Upper lobe of right lung (tissue), 1 donor: ENCODE data around the gene ERC1. TPM values are rescaled to one million over a fixed set of nuclear protein-coding genes. Genes with fewer than 3 reads are reported as not detected.
"Not testable (repeated sequence)": the region's sequence is repeated elsewhere in the genome, so short reads cannot be mapped to it uniquely, and the experiment has no call there.

Experiments used
- ATAC-seq: fragments of 200-7000 bp; cut with Tn5 transposase; one replicate; pipeline ENCODE4 v1.9.1; 2020; ENCODE audit warnings: mild to moderate bottlenecking, moderate library complexity
- DNase-seq: peaks from one replicate; pipeline ENCODE4 v3.0.0-alpha.2; 2020
- H3K27ac ChIP-seq: fragments of 200-600 bp; one replicate; pipeline ENCODE4 v1.8.0; 2022
- H3K27me3 ChIP-seq: fragments of 200-600 bp; one replicate; pipeline ENCODE4 v1.8.0; 2022; ENCODE audit warnings: mild to moderate bottlenecking
- H3K36me3 ChIP-seq: fragments of 200-600 bp; one replicate; pipeline ENCODE4 v1.8.0; 2022
- H3K4me1 ChIP-seq: fragments of 200-600 bp; one replicate; pipeline ENCODE4 v1.8.0; 2022
- H3K4me3 ChIP-seq: fragments of 200-600 bp; one replicate; pipeline ENCODE4 v1.8.0; 2022; ENCODE audit warnings: mild to moderate bottlenecking
- H3K9me3 ChIP-seq: fragments of 200-600 bp; one replicate; pipeline ENCODE4 v1.8.0; 2022
- CTCF ChIP-seq: fragments of 200-600 bp; IDR thresholded peaks from one replicate; pipeline ENCODE4 v1.8.0; 2022; ENCODE audit warnings: antibody characterized with exemption
- intact Hi-C: fragments of 100-400 bp; cut with DNase I; formaldehyde crosslinking; loops from one replicate; pipeline ENCODE4 v1.11.0; 2022
- total RNA-seq: library from RNA; stranded (reverse); fragmentation: NEBNext Ultra II Directional; extraction: Animal tissue kit (Norgen Biotek cat#: 25700); gene quantifications from one replicate; pipeline ENCODE4 v1.2.1, GENCODE V29; 2021
- donor health status: DM: no; HTN: yes; CAD: no; lungs with severe emphysema.

The ERC1 gene
- total RNA-seq, 1 donor from 2014 or later: 54.3 TPM

GRCh38 chr12:1339618-1340319, 348.7 kb downstream of the ERC1 start:
- Histone ChIP-seq H3K9me3 (no peaks in the 10 kb centered on the region), H3K4me3 (no peak overlapping the region), H3K27ac (no peak overlapping the region), H3K27me3 (no peaks in the 10 kb centered on the region), H3K36me3 (no peaks in the 10 kb centered on the region), H3K4me1 (no peaks in the 10 kb centered on the region)
- DNase-seq: no peak
- intact Hi-C loops: no loop called here
- TF ChIP-seq CTCF: no peak
- ATAC-seq: peak; percentile 25

GRCh38 chr12:1341270-1341669, 350.2 kb downstream of the ERC1 start:
- H3K36me3 ChIP-seq, H3K27me3 ChIP-seq, H3K4me1 ChIP-seq, ATAC-seq, intact Hi-C loops, DNase-seq, H3K9me3 ChIP-seq, H3K4me3 ChIP-seq, H3K27ac ChIP-seq: not testable (repeated sequence)

GRCh38 chr12:1343422-1343821, 352.4 kb downstream of the ERC1 start:
- DNase-seq (no peak), ATAC-seq (no peak)
- intact Hi-C loops: no loop called here
- Histone ChIP-seq H3K4me1 (no peaks in the 10 kb centered on the region), H3K36me3 (no peaks in the 10 kb centered on the region), H3K27me3 (no peaks in the 10 kb centered on the region), H3K27ac (no peak overlapping the region), H3K4me3 (no peak overlapping the region), H3K9me3 (no peaks in the 10 kb centered on the region)
- no peak for TF ChIP-seq CTCF

GRCh38 chr12:1344245-1344644, 353.2 kb downstream of the ERC1 start:
- Histone ChIP-seq H3K4me3 (no peak overlapping the region), H3K36me3 (no peaks in the 10 kb centered on the region), H3K27me3 (no peaks in the 10 kb centered on the region), H3K27ac (no peak overlapping the region), H3K9me3 (no peaks in the 10 kb centered on the region), H3K4me1 (no peaks in the 10 kb centered on the region)
- DNase-seq: no peak
- TF ChIP-seq CTCF: no peak
- intact Hi-C loops: no loop called here
- no peak for ATAC-seq

- H3K27me3 ChIP-seq: no peaks in the 10 kb centered on the region
- ATAC-seq (no peak), DNase-seq (no peak)
- TF ChIP-seq CTCF: no peak
- no peak overlapping the region for H3K27ac ChIP-seq
- H3K4me1 ChIP-seq: no peaks in the 10 kb centered on the region
- no peaks in the 10 kb centered on the region for H3K9me3 ChIP-seq
- H3K36me3 ChIP-seq: no peaks in the 10 kb centered on the region
- intact Hi-C loops: no loop called here
- no peak overlapping the region for H3K4me3 ChIP-seq
These were observed 355.1 kb downstream of the ERC1 start for GRCh38 chr12:1346126-1346525.

GRCh38 chr12:1347294-1347693, 356.3 kb downstream of the ERC1 start:
- H3K4me3 ChIP-seq: no peak overlapping the region
- H3K27me3 ChIP-seq: no peaks in the 10 kb centered on the region
- intact Hi-C loops: no loop called here
- H3K4me1 ChIP-seq: no peaks in the 10 kb centered on the region
- DNase-seq (no peak), ATAC-seq (no peak)
- no peaks in the 10 kb centered on the region for H3K9me3 ChIP-seq
- H3K27ac ChIP-seq: no peak overlapping the region
- TF ChIP-seq CTCF: no peak
- H3K36me3 ChIP-seq: no peaks in the 10 kb centered on the region
